Testis (tissue), 3 donors: ENCODE data around the gene ANO4. TPM values are rescaled to one million over a fixed set of nuclear protein-coding genes. Genes with fewer than 3 reads are reported as not detected.
"Not testable (repeated sequence)": the region's sequence is repeated elsewhere in the genome, so short reads cannot be mapped to it uniquely, and the experiment has no call there.

Experiments
- DNase-seq: peaks from one replicate; pipeline ENCODE4 v3.0.0-alpha.2; 2019
- H3K27ac ChIP-seq, 2 donors: fragments of 200-600 bp; sonication (generic); one replicate each; pipeline ENCODE4 v1.5.1; 2019
- H3K27me3 ChIP-seq: fragments of 200-600 bp; sonication (generic); one replicate; pipeline ENCODE4 v1.5.1; 2019
- H3K36me3 ChIP-seq: fragments of 200-600 bp; sonication (generic); one replicate; pipeline ENCODE4 v1.5.1; 2017; ENCODE audit warnings: low read depth; ENCODE audit errors: missing control alignments
- H3K4me1 ChIP-seq: fragments of 200-600 bp; sonication (generic); one replicate; pipeline ENCODE4 v1.5.1; 2019
- H3K4me3 ChIP-seq, 2 donors: fragments of 200-600 bp; sonication (generic); one replicate each; pipeline ENCODE4 v1.5.1; 2017 to 2019
- H3K9me3 ChIP-seq: fragments of 200-600 bp; sonication (generic); one replicate; pipeline ENCODE4 v1.5.1; 2017
- POLR2A ChIP-seq: fragments of 450-650 bp; IDR thresholded peaks from one replicate; pipeline ENCODE4 v1.6.1; 2017; ENCODE audit warnings: antibody characterized with exemption, mild to moderate bottlenecking, moderate library complexity
- WGBS, 2 donors: methylation state at CpG; one replicate each; pipeline ENCODE4 v1.1.5; 2018; 5-methylcytosine and 5-hydroxymethylcytosine counted together
- intact Hi-C: fragments of 100-400 bp; cut with DNase I; formaldehyde crosslinking; loops from one replicate; pipeline ENCODE4 v1.15.1; 2023; ENCODE audit warnings: low total_unique reads
- polyA plus RNA-seq: library from polyadenylated mRNA; stranded (reverse); fragments of 350-450 nt; fragmentation: Illumina TruSeq; extraction: RNeasy Lipid Tissue Mini Kit (QIAGEN cat#74804); gene quantifications from one replicate; pipeline ENCODE4 v1.2.3, GENCODE V29; 2014; ENCODE audit warnings: low read depth, low replicate concordance; ENCODE audit not compliant: insufficient read depth
- total RNA-seq, 2 donors: library from RNA; depleted of rRNA; stranded (reverse); fragments of >200 nt; gene quantifications; one replicate each; pipeline ENCODE4 v1.2.3, GENCODE V29; 2016
- TF ChIP-seq, protein P1 (sequence below), 3 experiments: fragments of 450-650 bp in 2 of 3; fragments of 200-600 bp in 1 of 3; sonication (generic) in 1 of 3; IDR thresholded peaks; one replicate each; pipeline ENCODE4 v1.5.1; 2016 to 2019; ENCODE audit warnings: antibody characterized with exemption in 3 of 3, mild to moderate bottlenecking in 2 of 3, moderate library complexity in 1 of 3

ANO4 gene
- total and polyA plus RNA-seq, 3 donors from 2014 or later: 2.4 to 13.0 (median 9.5) TPM

DNA sequence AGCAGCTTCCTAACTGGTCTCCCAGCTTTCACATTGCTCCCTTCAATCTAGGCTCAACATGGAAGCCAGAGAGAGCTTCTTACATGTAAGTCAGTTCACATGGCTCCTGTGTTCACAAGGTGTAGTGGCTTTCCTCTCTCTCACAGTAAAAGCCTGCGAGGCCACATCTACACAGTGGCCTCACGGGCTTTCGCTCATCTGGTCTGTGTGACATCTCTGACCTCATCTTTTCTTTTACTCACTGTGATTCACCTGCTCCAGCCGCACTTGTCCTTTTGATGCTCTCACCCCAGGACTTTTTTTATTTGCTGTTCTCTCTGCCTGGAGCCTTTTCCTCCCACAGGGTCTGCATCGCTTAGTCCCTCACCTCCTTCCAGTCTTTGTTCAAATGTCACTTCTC lies 293.3 kb downstream of the ANO4 start:
- DNase-seq: no peak
- Histone ChIP-seq H3K36me3 (no peaks in the 10 kb centered on the region), H3K4me3 (no peak overlapping the region), H3K27ac (no peak overlapping the region), H3K27me3 (no peaks in the 10 kb centered on the region), H3K4me1 (peaks cover 17% of the 10 kb centered on the region), H3K9me3 (no peaks in the 10 kb centered on the region)
- TF ChIP-seq, protein P1, sequence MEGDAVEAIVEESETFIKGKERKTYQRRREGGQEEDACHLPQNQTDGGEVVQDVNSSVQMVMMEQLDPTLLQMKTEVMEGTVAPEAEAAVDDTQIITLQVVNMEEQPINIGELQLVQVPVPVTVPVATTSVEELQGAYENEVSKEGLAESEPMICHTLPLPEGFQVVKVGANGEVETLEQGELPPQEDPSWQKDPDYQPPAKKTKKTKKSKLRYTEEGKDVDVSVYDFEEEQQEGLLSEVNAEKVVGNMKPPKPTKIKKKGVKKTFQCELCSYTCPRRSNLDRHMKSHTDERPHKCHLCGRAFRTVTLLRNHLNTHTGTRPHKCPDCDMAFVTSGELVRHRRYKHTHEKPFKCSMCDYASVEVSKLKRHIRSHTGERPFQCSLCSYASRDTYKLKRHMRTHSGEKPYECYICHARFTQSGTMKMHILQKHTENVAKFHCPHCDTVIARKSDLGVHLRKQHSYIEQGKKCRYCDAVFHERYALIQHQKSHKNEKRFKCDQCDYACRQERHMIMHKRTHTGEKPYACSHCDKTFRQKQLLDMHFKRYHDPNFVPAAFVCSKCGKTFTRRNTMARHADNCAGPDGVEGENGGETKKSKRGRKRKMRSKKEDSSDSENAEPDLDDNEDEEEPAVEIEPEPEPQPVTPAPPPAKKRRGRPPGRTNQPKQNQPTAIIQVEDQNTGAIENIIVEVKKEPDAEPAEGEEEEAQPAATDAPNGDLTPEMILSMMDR (IDR thresholded peaks at IDR 0.05): no peak
- TF ChIP-seq POLR2A: no peak
- 84 to 93% methylated on average over 5 of the region's 5 CpGs for WGBS, 2 donors
- intact Hi-C loops: no loop called here

DNA sequence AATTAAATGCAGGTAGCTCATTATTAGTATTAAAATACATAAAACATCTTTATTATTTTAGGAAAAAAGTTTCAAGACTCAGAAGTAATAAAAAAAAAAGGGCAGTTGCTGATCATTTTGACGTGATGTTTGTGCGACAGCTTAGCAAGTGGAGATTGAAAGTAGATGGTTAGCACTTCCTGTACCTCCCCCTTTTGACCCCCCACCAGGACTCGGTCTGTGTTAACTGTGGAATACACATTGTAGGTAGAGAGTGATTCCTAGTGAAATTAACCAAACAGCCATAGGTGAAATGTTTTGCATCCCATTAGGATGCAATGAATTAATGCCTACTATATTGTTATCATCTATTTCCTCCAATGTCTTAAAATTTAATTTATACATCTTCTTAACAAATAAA lies 294.7 kb downstream of the ANO4 start:
- Histone ChIP-seq H3K4me3 (no peak overlapping the region), H3K27ac (no peak overlapping the region), H3K36me3 (no peaks in the 10 kb centered on the region), H3K4me1 (peaks cover 6% of the 10 kb centered on the region), H3K9me3 (no peaks in the 10 kb centered on the region), H3K27me3 (no peaks in the 10 kb centered on the region)
- 85 to 93% methylated on average over 3 of the region's 3 CpGs for WGBS, 2 donors
- intact Hi-C loops: no loop called here
- no peak for TF ChIP-seq POLR2A
- DNase-seq: no peak

DNA sequence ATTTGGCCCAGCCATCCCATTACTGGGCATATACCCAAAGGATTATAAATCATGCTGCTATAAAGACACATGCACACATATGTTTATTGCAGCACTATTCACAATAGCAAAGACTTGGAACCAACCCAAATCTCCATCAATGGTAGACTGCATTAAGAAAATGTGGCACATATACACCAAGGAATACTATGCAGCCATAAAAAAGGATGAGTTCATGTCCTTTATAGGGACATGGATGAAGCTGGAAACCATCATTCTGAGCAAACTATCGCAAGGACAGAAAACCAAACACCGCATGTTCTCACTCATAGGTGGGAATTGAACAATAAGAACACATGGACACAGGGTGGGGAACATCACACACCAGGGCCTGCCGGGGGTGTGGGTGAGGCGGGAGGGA lies 295.6 kb downstream of the ANO4 start:
- WGBS, 2 donors: 96% methylated on average over 4 of the region's 4 CpGs
- DNase-seq, H3K27ac ChIP-seq, H3K9me3 ChIP-seq, H3K36me3 ChIP-seq, intact Hi-C loops, H3K4me1 ChIP-seq, H3K27me3 ChIP-seq, H3K4me3 ChIP-seq: not testable (repeated sequence)

DNA sequence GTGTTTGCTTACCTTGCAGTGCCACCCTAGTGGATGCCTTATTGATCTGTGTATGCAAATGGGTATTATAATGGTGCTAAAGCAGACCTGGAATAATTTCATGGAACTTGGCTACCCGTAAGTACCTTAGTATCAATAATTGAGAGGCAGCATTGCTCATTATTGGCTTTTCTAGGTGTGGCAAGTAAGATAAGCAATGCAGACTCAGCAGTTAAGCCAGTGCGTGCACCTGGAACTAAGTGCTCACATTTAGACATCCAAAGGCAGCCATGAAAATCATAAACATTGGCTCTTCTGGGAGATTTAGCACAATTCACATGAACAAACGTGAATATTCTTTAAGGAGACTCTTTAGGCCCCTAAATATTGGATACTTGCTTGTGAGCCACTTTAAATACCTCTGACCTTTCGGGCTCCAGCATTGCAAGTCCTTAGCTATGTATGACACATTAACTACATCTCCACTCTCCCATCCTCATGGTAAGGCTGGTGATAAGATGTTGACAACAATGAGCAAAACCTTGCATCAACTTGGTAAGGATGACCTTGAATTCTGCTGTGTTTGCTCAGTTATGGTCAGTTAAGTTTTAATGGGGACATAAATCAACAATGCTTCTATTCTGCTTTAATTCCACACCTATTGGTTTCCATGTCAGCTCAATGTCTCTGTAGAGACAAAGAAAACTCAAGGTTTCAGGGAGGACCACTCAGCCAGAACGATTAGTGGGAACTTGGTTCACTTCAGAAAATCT lies 303.4 kb downstream of the ANO4 start:
- Histone ChIP-seq H3K9me3 (no peaks in the 10 kb centered on the region), H3K4me1 (peaks cover 4% of the 10 kb centered on the region), H3K27ac (no peak overlapping the region), H3K36me3 (no peaks in the 10 kb centered on the region), H3K27me3 (no peaks in the 10 kb centered on the region), H3K4me3 (no peak overlapping the region)
- no peak for DNase-seq
- intact Hi-C loops: no loop called here
- TF ChIP-seq, protein P1 (IDR thresholded peaks at IDR 0.05): no peak
- no peak for TF ChIP-seq POLR2A
- 72 to 79% methylated on average over 5 of the region's 5 CpGs for WGBS, 2 donors

DNA sequence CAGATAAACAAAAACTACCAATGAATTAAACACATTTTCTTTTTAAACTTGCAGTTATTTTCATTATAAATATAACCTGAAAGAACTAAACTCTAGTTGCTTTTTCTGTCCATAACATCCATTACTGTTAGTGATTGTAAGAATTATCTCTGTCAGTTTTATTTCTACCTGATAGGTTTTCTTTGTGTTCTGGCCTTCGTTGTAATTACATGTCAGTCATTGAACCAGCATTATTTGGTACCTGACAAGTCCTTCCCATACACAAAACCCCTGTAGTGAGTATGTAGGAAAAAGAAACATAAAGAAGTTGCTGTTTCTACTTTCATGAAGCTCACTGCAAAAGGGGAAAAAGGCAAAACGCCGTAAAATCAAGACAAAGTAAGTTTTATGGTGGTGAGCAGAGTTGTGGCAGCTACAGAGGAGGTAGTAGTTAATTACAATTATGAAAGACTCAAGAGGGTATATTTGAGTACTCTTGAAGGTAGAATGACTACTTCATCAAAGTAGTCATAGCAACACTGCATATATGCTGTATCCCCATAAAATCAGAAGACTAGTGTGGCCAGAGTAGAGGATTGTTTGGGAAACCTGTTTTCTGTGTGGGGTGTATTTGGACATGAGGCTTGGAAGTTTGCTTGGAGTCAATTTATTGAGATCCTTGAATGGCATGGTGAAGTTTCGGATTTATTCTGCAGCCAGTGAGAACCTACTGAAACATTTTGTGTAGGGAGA lies 312.6 kb downstream of the ANO4 start:
- Histone ChIP-seq H3K4me1 (no peaks in the 10 kb centered on the region), H3K4me3 (no peak overlapping the region), H3K9me3 (no peaks in the 10 kb centered on the region), H3K27ac (no peak overlapping the region), H3K27me3 (no peaks in the 10 kb centered on the region), H3K36me3 (no peaks in the 10 kb centered on the region)
- intact Hi-C loops: no loop called here
- TF ChIP-seq, protein P1 (IDR thresholded peaks at IDR 0.05): no peak
- no peak for TF ChIP-seq POLR2A
- no peak for DNase-seq
- 91 to 93% methylated on average over 4 of the region's 4 CpGs for WGBS, 2 donors
